T-helper 9 cell (primary cell): ENCODE results near the gene OR1J2.

Experiments
- DNase-seq: peaks from one replicate; pipeline ENCODE4 v3.0.0-alpha.2; 2020

The OR1J2 gene

GRCh38 chr9:122552812-122553211, 42.2 kb downstream of the OR1J2 start, which contains the start of gene OR1N2:
Gene OR1N2 (plus strand): TSS chr9:122553112. CDS start chr9:122553212, 100 bp downstream.
- no peak for DNase-seq
